Endodermal cell (in vitro differentiated cells): Measurements from ENCODE around the gene FOXA1. TPM values are rescaled to one million over a fixed set of nuclear protein-coding genes. Genes with fewer than 3 reads are reported as not detected.

Experiments used
- DNase-seq: peaks from one replicate; pipeline ENCODE4 v3.0.0-alpha.2; 2017
- H3K27ac ChIP-seq: 2 replicates; pipeline ENCODE4 v1.5.1; 2013; ENCODE audit warnings: mild to moderate bottlenecking, low read depth, low read length, moderate library complexity
- H3K27me3 ChIP-seq: 2 replicates; pipeline ENCODE4 v1.6.1; 2013; ENCODE audit warnings: mild to moderate bottlenecking, low read length, moderate library complexity; ENCODE audit not compliant: insufficient read depth, control insufficient read depth, poor library complexity, severe bottlenecking
- H3K36me3 ChIP-seq: 2 replicates; pipeline ENCODE4 v1.7.0; 2013; ENCODE audit warnings: mild to moderate bottlenecking, low read length, moderate library complexity; ENCODE audit not compliant: control insufficient read depth, insufficient read depth
- H3K4me1 ChIP-seq: one replicate; pipeline ENCODE4 v1.7.0; 2013; ENCODE audit warnings: low read length; ENCODE audit not compliant: control insufficient read depth, insufficient read depth
- H3K4me3 ChIP-seq: 2 replicates; pipeline ENCODE4 v1.5.1; 2013; ENCODE audit warnings: mild to moderate bottlenecking, low read length, moderate library complexity
- H3K9ac ChIP-seq: 2 replicates; pipeline ENCODE4 v1.6.1; 2013; ENCODE audit warnings: mild to moderate bottlenecking, low read length, moderate library complexity; ENCODE audit not compliant: poor library complexity, severe bottlenecking; ENCODE audit errors: extremely low read depth
- H3K9me3 ChIP-seq: 2 replicates; pipeline ENCODE4 v1.6.1; 2013; ENCODE audit warnings: mild to moderate bottlenecking, low read length, moderate library complexity; ENCODE audit not compliant: control insufficient read depth
- H3K27ac Mint-ChIP-seq: 2 replicates; pipeline ENCODE4 v1.8.0; 2020; ENCODE audit warnings: mixed read lengths
- H3K27me3 Mint-ChIP-seq: 2 replicates; pipeline ENCODE4 v1.8.0; 2021; ENCODE audit warnings: mild to moderate bottlenecking, mixed read lengths; ENCODE audit not compliant: insufficient read depth
- H3K36me3 Mint-ChIP-seq: 2 replicates; pipeline ENCODE4 v1.8.0; 2020; ENCODE audit warnings: low read depth, mixed read lengths
- H3K4me1 Mint-ChIP-seq: 2 replicates; pipeline ENCODE4 v1.8.0; 2020; ENCODE audit warnings: mixed read lengths
- H3K4me3 Mint-ChIP-seq: 2 replicates; pipeline ENCODE4 v1.8.0; 2020; ENCODE audit warnings: mild to moderate bottlenecking, moderate library complexity, mixed read lengths
- H3K9me3 Mint-ChIP-seq: 2 replicates; pipeline ENCODE4 v1.8.0; 2020; ENCODE audit warnings: mild to moderate bottlenecking, mixed read lengths
- CTCF ChIP-seq: fragments of 200-600 bp; sonication (generic); conservative IDR thresholded peaks from 2 replicates; pipeline ENCODE4 v1.5.0; 2021; ENCODE audit warnings: antibody characterized with exemption, mild to moderate bottlenecking
- WGBS, 2 experiments: methylation state at CpG; one replicate each; pipeline versions ENCODE4 v1.1.5 to v1.1.7; 2013; ENCODE audit warnings: missing lambda C conversion rate in 2 of 2, mixed read lengths in 1 of 2; ENCODE audit not compliant: insufficient coverage in 1 of 2, insufficient read length in 1 of 2; 5-methylcytosine and 5-hydroxymethylcytosine counted together
- total RNA-seq, 2 donors: library from RNA; stranded (reverse); fragmentation: NEBNext Ultra II Directional in 1 of 2; extraction: Animal tissue kit (Norgen Biotek cat#: 25700) in 1 of 2; gene quantifications; 2 replicates in 1 of 2; 3 replicates in 1 of 2; pipeline ENCODE4 v1.2.1, GENCODE V29; 2021

The FOXA1 gene
- total RNA-seq, 2 donors from 2014 or later = 41.2 to 51.4 TPM

- H3K4me3 ChIP-seq = no peak overlapping the region
- Mint-ChIP-seq H3K27me3 (peaks cover 91% of the 10 kb centered on the region), H3K36me3 (no peaks in the 10 kb centered on the region), H3K4me3 (no peak overlapping the region), H3K9me3 (no peaks in the 10 kb centered on the region), H3K4me1 (peaks cover 11% of the 10 kb centered on the region), H3K27ac (no peak overlapping the region)
- H3K27me3 ChIP-seq = peaks cover 75% of the 10 kb centered on the region
- no peaks in the 10 kb centered on the region for H3K9me3 ChIP-seq
- H3K9ac ChIP-seq = no peak overlapping the region
- no peaks in the 10 kb centered on the region for H3K4me1 ChIP-seq
- no peak for TF ChIP-seq CTCF
- H3K36me3 ChIP-seq = no peaks in the 10 kb centered on the region
- H3K27ac ChIP-seq = no peak overlapping the region
- no peak for DNase-seq
- WGBS, 2 experiments = 80 to 88% methylated on average over 1 of the region's 2 CpGs
Observed at GRCh38 chr14:37580146-37580545, 14.9 kb downstream of the FOXA1 start.

- Histone ChIP-seq H3K36me3 (no peaks in the 10 kb centered on the region), H3K27ac (no peak overlapping the region), H3K27me3 (peaks cover 66% of the 10 kb centered on the region), H3K9ac (no peak overlapping the region), H3K9me3 (no peaks in the 10 kb centered on the region), H3K4me3 (no peak overlapping the region), H3K4me1 (no peaks in the 10 kb centered on the region)
- Mint-ChIP-seq H3K27me3 (peaks cover 89% of the 10 kb centered on the region), H3K27ac (no peak overlapping the region), H3K4me3 (no peak overlapping the region), H3K36me3 (no peaks in the 10 kb centered on the region), H3K4me1 (peaks cover 9% of the 10 kb centered on the region), H3K9me3 (no peaks in the 10 kb centered on the region)
- 51 to 60% methylated on average over 9 of the region's 9 CpGs for WGBS, 2 experiments
- DNase-seq = peak; percentile 52
- TF ChIP-seq CTCF = no peak
Observed at GRCh38 chr14:37579274-37579673, 15.8 kb downstream of the FOXA1 start.

- Mint-ChIP-seq H3K27ac (no peak overlapping the region), H3K9me3 (no peaks in the 10 kb centered on the region), H3K4me1 (peaks cover 9% of the 10 kb centered on the region), H3K36me3 (no peaks in the 10 kb centered on the region), H3K27me3 (peaks cover 51% of the 10 kb centered on the region), H3K4me3 (no peak overlapping the region)
- no peaks in the 10 kb centered on the region for H3K36me3 ChIP-seq
- no peaks in the 10 kb centered on the region for H3K9me3 ChIP-seq
- peaks cover 13% of the 10 kb centered on the region for H3K27me3 ChIP-seq
- H3K4me3 ChIP-seq = no peak overlapping the region
- no peak overlapping the region for H3K27ac ChIP-seq
- no peak for TF ChIP-seq CTCF
- no peak for DNase-seq
- H3K9ac ChIP-seq = no peak overlapping the region
- 82 to 100% methylated on average over 2 of the region's 2 CpGs for WGBS, 2 experiments
- H3K4me1 ChIP-seq = no peaks in the 10 kb centered on the region
Observed at GRCh38 chr14:37573356-37573755, 21.7 kb downstream of the FOXA1 start.
